WTC11 (cell line): ENCODE results near the gene KLHL12. TPM values are rescaled to one million over a fixed set of nuclear protein-coding genes. Genes with fewer than 3 reads are reported as not detected.

Source experiments
- ATAC-seq: fragments of 200-7000 bp; cut with Tn5 transposase; 2 replicates; pipeline ENCODE4 v1.10.0; 2021; ENCODE audit warnings: mild to moderate bottlenecking, moderate library complexity
- CTCF ChIA-PET: fragments of 300-600 bp; sonication (Branson Sonifier 250); formaldehyde crosslinking; loops from one replicate; lab custom pipeline; 2021; ENCODE audit warnings: antibody characterized with exemption; lab: Charles Lee
- POLR2A ChIA-PET: fragments of 350-600 bp; sonication (Branson Sonifier 250); formaldehyde crosslinking; loops from one replicate; lab custom pipeline; 2021; ENCODE audit warnings: antibody characterized with exemption; lab: Charles Lee
- DNase-seq: peaks from one replicate; pipeline ENCODE4 v3.0.0; 2021; ENCODE audit warnings: low spot score
- H3K27ac Mint-ChIP-seq: 2 replicates; pipeline ENCODE4 v1.8.0; 2021; ENCODE audit warnings: mixed read lengths
- H3K27me3 Mint-ChIP-seq: 2 replicates; pipeline ENCODE4 v1.8.0; 2021; ENCODE audit warnings: low read depth, mild to moderate bottlenecking, moderate library complexity, mixed read lengths
- H3K36me3 Mint-ChIP-seq: 2 replicates; pipeline ENCODE4 v1.8.0; 2021; ENCODE audit warnings: mixed read lengths
- H3K4me1 Mint-ChIP-seq: 2 replicates; pipeline ENCODE4 v1.8.0; 2022; ENCODE audit warnings: mixed read lengths
- H3K4me3 Mint-ChIP-seq: 2 replicates; pipeline ENCODE4 v1.8.0; 2021; ENCODE audit warnings: mild to moderate bottlenecking, moderate library complexity, mixed read lengths
- H3K9me3 Mint-ChIP-seq: 2 replicates; pipeline ENCODE4 v1.8.0; 2021; ENCODE audit warnings: mixed read lengths
- CREM ChIP-seq: sonication (generic); formaldehyde crosslinking; IDR thresholded peaks from 2 replicates; pipeline ENCODE4 v1.8.1; 2022; ENCODE audit warnings: mild to moderate bottlenecking, missing genetic modification reagents, moderate library complexity
- FOXJ3 ChIP-seq: sonication (generic); formaldehyde crosslinking; IDR thresholded peaks from 2 replicates; pipeline ENCODE4 v1.9.0; 2021; ENCODE audit warnings: missing genetic modification reagents, mild to moderate bottlenecking, borderline replicate concordance
- FOXK1 ChIP-seq: sonication (generic); formaldehyde crosslinking; IDR thresholded peaks from 2 replicates; pipeline ENCODE4 v1.8.0; 2022; ENCODE audit warnings: mild to moderate bottlenecking, moderate library complexity, missing genetic modification reagents
- FOXP1 ChIP-seq: sonication (generic); formaldehyde crosslinking; IDR thresholded peaks from 2 replicates; pipeline ENCODE4 v1.8.0; 2022; ENCODE audit warnings: missing genetic modification reagents, mild to moderate bottlenecking, moderate library complexity, borderline replicate concordance
- GRHL2 ChIP-seq: fragments of 250-450 bp; sonication (Bioruptor Pico); IDR thresholded peaks from 2 replicates; pipeline ENCODE4 v1.8.0; 2022; ENCODE audit warnings: mild to moderate bottlenecking, moderate library complexity; ENCODE audit not compliant: insufficient replicate concordance, severe bottlenecking
- GTF2I ChIP-seq: fragments of 250-450 bp; sonication (Bioruptor Pico); conservative IDR thresholded peaks from 2 replicates; pipeline ENCODE4 v1.4.0; 2021; ENCODE audit warnings: mild to moderate bottlenecking
- IRF2 ChIP-seq: sonication (generic); formaldehyde crosslinking; IDR thresholded peaks from 2 replicates; pipeline ENCODE4 v1.8.0; 2022; ENCODE audit warnings: low read depth, missing genetic modification reagents, borderline replicate concordance
- JUN ChIP-seq: sonication (generic); formaldehyde crosslinking; IDR thresholded peaks from 2 replicates; pipeline ENCODE4 v1.8.0; 2023; ENCODE audit warnings: mild to moderate bottlenecking, missing genetic modification reagents
- NFE2L1 ChIP-seq: sonication (generic); formaldehyde crosslinking; IDR thresholded peaks from 2 replicates; pipeline ENCODE4 v1.8.1; 2023; ENCODE audit warnings: missing genetic modification reagents
- RORB ChIP-seq: fragments of 250-450 bp; sonication (Bioruptor Pico); IDR thresholded peaks from 2 replicates; pipeline ENCODE4 v1.9.0; 2021; ENCODE audit warnings: mild to moderate bottlenecking
- SOX15 ChIP-seq: fragments of 250-450 bp; sonication (Bioruptor Pico); IDR thresholded peaks from 2 replicates; pipeline ENCODE4 v1.9.0; 2021; ENCODE audit warnings: mild to moderate bottlenecking
- SP1 ChIP-seq: sonication (generic); formaldehyde crosslinking; conservative IDR thresholded peaks from 2 replicates; pipeline ENCODE4 v1.8.1; 2022; ENCODE audit warnings: missing genetic modification reagents
- TCF7 ChIP-seq: sonication (generic); formaldehyde crosslinking; IDR thresholded peaks from 2 replicates; pipeline ENCODE4 v1.8.0; 2022; ENCODE audit warnings: mild to moderate bottlenecking, low read depth, missing genetic modification reagents, moderate library complexity
- TEAD1 ChIP-seq: sonication (generic); formaldehyde crosslinking; IDR thresholded peaks from 2 replicates; pipeline ENCODE4 v1.8.0; 2022; ENCODE audit warnings: mild to moderate bottlenecking, missing genetic modification reagents
- TEAD4 ChIP-seq: sonication (generic); formaldehyde crosslinking; IDR thresholded peaks from 2 replicates; pipeline ENCODE4 v1.8.0; 2022; ENCODE audit warnings: mild to moderate bottlenecking, missing genetic modification reagents
- ZNF232 ChIP-seq: sonication (generic); formaldehyde crosslinking; IDR thresholded peaks from 2 replicates; pipeline ENCODE4 v1.8.0; 2022; ENCODE audit warnings: mild to moderate bottlenecking, missing genetic modification reagents
- ZNF416 ChIP-seq: fragments of 250-450 bp; sonication (Bioruptor Pico); IDR thresholded peaks from 2 replicates; pipeline ENCODE4 v1.9.0; 2021; ENCODE audit warnings: mild to moderate bottlenecking, inconsistent platforms
- ZNF423 ChIP-seq: fragments of 250-450 bp; sonication (Bioruptor Pico); IDR thresholded peaks from 2 replicates; pipeline ENCODE4 v2.1.2; 2022; ENCODE audit warnings: mild to moderate bottlenecking, moderate library complexity
- total RNA-seq: library from RNA; stranded (reverse); gene quantifications from 3 replicates; pipeline ENCODE4 v1.2.3, GENCODE V29; 2021
- TF ChIP-seq, protein P1 (sequence below): fragments of 250-450 bp; sonication (Bioruptor Pico); IDR thresholded peaks from 2 replicates; pipeline ENCODE4 v1.9.0; 2021; ENCODE audit warnings: moderate library complexity, mild to moderate bottlenecking, inconsistent platforms, borderline replicate concordance
- TF ChIP-seq, protein P2 (sequence below): sonication (generic); formaldehyde crosslinking; IDR thresholded peaks from 2 replicates; pipeline ENCODE4 v1.8.1; 2022; ENCODE audit warnings: low read depth, mild to moderate bottlenecking, moderate library complexity, missing genetic modification reagents, borderline replicate concordance
- TF ChIP-seq, protein P3 (sequence below): fragments of 250-450 bp; sonication (Bioruptor Pico); IDR thresholded peaks from 2 replicates; pipeline ENCODE4 v2.1.2; 2022; ENCODE audit warnings: mild to moderate bottlenecking, moderate library complexity
- TF ChIP-seq, protein P4 (sequence below): sonication (generic); formaldehyde crosslinking; IDR thresholded peaks from 2 replicates; pipeline ENCODE4 v1.8.1; 2023; ENCODE audit warnings: mild to moderate bottlenecking, missing genetic modification reagents, borderline replicate concordance
- TF ChIP-seq, protein P5 (sequence below): sonication (generic); formaldehyde crosslinking; IDR thresholded peaks from 2 replicates; pipeline ENCODE4 v1.8.0; 2022; ENCODE audit warnings: mild to moderate bottlenecking, missing genetic modification reagents
- TF ChIP-seq, protein P6 (sequence below): sonication (generic); formaldehyde crosslinking; IDR thresholded peaks from 2 replicates; pipeline ENCODE4 v1.8.0; 2022; ENCODE audit warnings: mild to moderate bottlenecking, missing genetic modification reagents
- TF ChIP-seq, protein P7 (sequence below): sonication (generic); formaldehyde crosslinking; IDR thresholded peaks from 2 replicates; pipeline ENCODE4 v1.8.0; 2022; ENCODE audit warnings: mild to moderate bottlenecking, missing genetic modification reagents
- TF ChIP-seq, protein P8 (sequence below): fragments of 200-600 bp; IDR thresholded peaks from 2 replicates; pipeline ENCODE4 v1.8.0; 2022; ENCODE audit warnings: antibody characterized with exemption

The KLHL12 gene
- total RNA-seq, 1 experiment from 2014 or later = 29.6 TPM

DNA sequence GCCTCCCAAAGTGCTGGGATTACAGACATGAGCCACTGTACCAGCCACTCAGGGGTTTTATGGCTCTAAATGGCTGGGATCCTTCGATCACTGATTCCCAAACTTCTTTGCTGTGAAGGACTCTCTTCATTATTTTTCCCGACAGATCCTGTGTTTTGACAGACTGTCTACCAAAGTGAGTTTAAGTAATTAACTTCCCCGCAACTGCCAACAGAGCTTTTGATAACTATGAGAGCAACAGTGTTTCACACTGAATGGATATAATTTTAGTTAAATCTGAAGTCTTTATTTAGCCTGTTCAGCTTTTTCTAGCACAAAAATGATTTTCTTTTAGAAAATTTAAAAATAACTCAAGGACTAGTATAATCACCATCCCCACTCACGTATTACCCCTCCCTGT lies 25.5 kb downstream of the KLHL12 start:
- Mint-ChIP-seq H3K4me1 (no peaks in the 10 kb centered on the region), H3K27me3 (no peaks in the 10 kb centered on the region), H3K4me3 (no peak overlapping the region), H3K27ac (no peak overlapping the region), H3K9me3 (no peaks in the 10 kb centered on the region), H3K36me3 (peaks cover 16% of the 10 kb centered on the region)
- POLR2A ChIA-PET = interaction anchor here (0.6 kb wide), 1 partner anchor 36 kb away, joined by 7 read pairs; no protein-coding TSS in a partner anchor
- DNase-seq (no peak), ATAC-seq (no peak)
- CTCF ChIA-PET = no interaction called here
- TF ChIP-seq RORB (CRISPR knock-in tag) = no peak
- no peak for TF ChIP-seq SP1
- TF ChIP-seq, protein P1, sequence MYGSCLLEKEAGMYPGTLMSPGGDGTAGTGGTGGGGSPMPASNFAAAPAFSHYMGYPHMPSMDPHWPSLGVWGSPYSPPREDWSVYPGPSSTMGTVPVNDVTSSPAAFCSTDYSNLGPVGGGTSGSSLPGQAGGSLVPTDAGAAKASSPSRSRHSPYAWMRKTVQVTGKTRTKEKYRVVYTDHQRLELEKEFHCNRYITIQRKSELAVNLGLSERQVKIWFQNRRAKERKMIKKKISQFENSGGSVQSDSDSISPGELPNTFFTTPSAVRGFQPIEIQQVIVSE (CRISPR knock-in tag) = no peak
- TF ChIP-seq CREM (CRISPR knock-in tag) = no peak
- TF ChIP-seq, protein P2, sequence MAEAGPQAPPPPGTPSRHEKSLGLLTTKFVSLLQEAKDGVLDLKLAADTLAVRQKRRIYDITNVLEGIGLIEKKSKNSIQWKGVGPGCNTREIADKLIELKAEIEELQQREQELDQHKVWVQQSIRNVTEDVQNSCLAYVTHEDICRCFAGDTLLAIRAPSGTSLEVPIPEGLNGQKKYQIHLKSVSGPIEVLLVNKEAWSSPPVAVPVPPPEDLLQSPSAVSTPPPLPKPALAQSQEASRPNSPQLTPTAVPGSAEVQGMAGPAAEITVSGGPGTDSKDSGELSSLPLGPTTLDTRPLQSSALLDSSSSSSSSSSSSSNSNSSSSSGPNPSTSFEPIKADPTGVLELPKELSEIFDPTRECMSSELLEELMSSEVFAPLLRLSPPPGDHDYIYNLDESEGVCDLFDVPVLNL (CRISPR knock-in tag) = no peak
- TF ChIP-seq JUN (CRISPR knock-in tag) = no peak
- no peak for TF ChIP-seq SOX15
- no peak for TF ChIP-seq ZNF423
- TF ChIP-seq NFE2L1 = no peak
- TF ChIP-seq, protein P3, sequence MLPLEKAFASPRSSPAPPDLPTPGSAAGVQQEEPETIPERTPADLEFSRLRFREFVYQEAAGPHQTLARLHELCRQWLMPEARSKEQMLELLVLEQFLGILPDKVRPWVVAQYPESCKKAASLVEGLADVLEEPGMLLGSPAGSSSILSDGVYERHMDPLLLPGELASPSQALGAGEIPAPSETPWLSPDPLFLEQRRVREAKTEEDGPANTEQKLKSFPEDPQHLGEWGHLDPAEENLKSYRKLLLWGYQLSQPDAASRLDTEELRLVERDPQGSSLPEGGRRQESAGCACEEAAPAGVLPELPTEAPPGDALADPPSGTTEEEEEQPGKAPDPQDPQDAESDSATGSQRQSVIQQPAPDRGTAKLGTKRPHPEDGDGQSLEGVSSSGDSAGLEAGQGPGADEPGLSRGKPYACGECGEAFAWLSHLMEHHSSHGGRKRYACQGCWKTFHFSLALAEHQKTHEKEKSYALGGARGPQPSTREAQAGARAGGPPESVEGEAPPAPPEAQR (CRISPR knock-in tag) = no peak
- TF ChIP-seq, protein P4, sequence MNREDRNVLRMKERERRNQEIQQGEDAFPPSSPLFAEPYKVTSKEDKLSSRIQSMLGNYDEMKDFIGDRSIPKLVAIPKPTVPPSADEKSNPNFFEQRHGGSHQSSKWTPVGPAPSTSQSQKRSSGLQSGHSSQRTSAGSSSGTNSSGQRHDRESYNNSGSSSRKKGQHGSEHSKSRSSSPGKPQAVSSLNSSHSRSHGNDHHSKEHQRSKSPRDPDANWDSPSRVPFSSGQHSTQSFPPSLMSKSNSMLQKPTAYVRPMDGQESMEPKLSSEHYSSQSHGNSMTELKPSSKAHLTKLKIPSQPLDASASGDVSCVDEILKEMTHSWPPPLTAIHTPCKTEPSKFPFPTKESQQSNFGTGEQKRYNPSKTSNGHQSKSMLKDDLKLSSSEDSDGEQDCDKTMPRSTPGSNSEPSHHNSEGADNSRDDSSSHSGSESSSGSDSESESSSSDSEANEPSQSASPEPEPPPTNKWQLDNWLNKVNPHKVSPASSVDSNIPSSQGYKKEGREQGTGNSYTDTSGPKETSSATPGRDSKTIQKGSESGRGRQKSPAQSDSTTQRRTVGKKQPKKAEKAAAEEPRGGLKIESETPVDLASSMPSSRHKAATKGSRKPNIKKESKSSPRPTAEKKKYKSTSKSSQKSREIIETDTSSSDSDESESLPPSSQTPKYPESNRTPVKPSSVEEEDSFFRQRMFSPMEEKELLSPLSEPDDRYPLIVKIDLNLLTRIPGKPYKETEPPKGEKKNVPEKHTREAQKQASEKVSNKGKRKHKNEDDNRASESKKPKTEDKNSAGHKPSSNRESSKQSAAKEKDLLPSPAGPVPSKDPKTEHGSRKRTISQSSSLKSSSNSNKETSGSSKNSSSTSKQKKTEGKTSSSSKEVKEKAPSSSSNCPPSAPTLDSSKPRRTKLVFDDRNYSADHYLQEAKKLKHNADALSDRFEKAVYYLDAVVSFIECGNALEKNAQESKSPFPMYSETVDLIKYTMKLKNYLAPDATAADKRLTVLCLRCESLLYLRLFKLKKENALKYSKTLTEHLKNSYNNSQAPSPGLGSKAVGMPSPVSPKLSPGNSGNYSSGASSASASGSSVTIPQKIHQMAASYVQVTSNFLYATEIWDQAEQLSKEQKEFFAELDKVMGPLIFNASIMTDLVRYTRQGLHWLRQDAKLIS (CRISPR knock-in tag) = no peak
- TF ChIP-seq TEAD4 (CRISPR knock-in tag) = no peak
- TF ChIP-seq, protein P5, sequence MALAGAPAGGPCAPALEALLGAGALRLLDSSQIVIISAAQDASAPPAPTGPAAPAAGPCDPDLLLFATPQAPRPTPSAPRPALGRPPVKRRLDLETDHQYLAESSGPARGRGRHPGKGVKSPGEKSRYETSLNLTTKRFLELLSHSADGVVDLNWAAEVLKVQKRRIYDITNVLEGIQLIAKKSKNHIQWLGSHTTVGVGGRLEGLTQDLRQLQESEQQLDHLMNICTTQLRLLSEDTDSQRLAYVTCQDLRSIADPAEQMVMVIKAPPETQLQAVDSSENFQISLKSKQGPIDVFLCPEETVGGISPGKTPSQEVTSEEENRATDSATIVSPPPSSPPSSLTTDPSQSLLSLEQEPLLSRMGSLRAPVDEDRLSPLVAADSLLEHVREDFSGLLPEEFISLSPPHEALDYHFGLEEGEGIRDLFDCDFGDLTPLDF = no peak
- TF ChIP-seq TEAD1 (CRISPR knock-in tag) = no peak
- TF ChIP-seq, protein P6, sequence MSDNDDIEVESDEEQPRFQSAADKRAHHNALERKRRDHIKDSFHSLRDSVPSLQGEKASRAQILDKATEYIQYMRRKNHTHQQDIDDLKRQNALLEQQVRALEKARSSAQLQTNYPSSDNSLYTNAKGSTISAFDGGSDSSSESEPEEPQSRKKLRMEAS (CRISPR knock-in tag) = no peak
- no peak for TF ChIP-seq ZNF232 (CRISPR knock-in tag)

DNA sequence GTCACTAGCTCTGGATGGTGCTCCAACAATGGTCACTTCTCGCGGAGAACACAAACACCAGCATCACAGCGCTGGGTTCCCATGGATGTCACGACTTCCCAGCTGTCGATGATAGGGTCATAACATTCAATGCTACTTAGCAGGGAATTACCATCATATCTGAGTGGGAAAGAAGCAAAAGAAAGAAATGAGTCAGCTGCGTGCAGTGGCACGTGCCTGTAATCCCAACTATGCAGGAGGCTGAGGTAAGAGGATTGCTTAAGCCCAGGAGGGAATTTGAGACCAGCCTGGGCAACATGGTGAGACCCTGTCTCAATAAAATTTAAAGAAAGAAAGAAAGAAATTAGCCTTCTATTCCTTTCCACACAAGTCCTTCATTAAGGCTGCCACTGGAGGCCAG lies 34.5 kb downstream of the KLHL12 start:
- POLR2A ChIA-PET = no interaction called here
- H3K4me3 Mint-ChIP-seq = no peak overlapping the region
- CTCF ChIA-PET = no interaction called here
- TF ChIP-seq IRF2 (CRISPR knock-in tag) = no peak
- no peak for TF ChIP-seq ZNF416 (CRISPR knock-in tag)
- no peak for TF ChIP-seq TCF7 (CRISPR knock-in tag)
- no peak for TF ChIP-seq GTF2I (CRISPR knock-in tag)
- TF ChIP-seq FOXP1 = no peak
- TF ChIP-seq NFE2L1 = no peak
- no peak for TF ChIP-seq FOXJ3 (CRISPR knock-in tag)
- TF ChIP-seq, protein P7, sequence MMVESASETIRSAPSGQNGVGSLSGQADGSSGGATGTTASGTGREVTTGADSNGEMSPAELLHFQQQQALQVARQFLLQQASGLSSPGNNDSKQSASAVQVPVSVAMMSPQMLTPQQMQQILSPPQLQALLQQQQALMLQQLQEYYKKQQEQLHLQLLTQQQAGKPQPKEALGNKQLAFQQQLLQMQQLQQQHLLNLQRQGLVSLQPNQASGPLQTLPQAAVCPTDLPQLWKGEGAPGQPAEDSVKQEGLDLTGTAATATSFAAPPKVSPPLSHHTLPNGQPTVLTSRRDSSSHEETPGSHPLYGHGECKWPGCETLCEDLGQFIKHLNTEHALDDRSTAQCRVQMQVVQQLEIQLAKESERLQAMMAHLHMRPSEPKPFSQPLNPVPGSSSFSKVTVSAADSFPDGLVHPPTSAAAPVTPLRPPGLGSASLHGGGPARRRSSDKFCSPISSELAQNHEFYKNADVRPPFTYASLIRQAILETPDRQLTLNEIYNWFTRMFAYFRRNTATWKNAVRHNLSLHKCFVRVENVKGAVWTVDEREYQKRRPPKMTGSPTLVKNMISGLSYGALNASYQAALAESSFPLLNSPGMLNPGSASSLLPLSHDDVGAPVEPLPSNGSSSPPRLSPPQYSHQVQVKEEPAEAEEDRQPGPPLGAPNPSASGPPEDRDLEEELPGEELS (CRISPR knock-in tag) = no peak
- TF ChIP-seq GRHL2 (CRISPR knock-in tag) = no peak
- TF ChIP-seq, protein P8, sequence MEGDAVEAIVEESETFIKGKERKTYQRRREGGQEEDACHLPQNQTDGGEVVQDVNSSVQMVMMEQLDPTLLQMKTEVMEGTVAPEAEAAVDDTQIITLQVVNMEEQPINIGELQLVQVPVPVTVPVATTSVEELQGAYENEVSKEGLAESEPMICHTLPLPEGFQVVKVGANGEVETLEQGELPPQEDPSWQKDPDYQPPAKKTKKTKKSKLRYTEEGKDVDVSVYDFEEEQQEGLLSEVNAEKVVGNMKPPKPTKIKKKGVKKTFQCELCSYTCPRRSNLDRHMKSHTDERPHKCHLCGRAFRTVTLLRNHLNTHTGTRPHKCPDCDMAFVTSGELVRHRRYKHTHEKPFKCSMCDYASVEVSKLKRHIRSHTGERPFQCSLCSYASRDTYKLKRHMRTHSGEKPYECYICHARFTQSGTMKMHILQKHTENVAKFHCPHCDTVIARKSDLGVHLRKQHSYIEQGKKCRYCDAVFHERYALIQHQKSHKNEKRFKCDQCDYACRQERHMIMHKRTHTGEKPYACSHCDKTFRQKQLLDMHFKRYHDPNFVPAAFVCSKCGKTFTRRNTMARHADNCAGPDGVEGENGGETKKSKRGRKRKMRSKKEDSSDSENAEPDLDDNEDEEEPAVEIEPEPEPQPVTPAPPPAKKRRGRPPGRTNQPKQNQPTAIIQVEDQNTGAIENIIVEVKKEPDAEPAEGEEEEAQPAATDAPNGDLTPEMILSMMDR = no peak
- no peak for TF ChIP-seq FOXK1 (CRISPR knock-in tag)

More for the DNA sequence above, 34.5 kb downstream of the KLHL12 start:
- Mint-ChIP-seq H3K4me1 (peaks cover 16% of the 10 kb centered on the region), H3K9me3 (no peaks in the 10 kb centered on the region), H3K36me3 (peaks cover 35% of the 10 kb centered on the region), H3K27ac (no peak overlapping the region), H3K27me3 (no peaks in the 10 kb centered on the region)
- ATAC-seq (no peak), DNase-seq (no peak)
